GM18519 (cell line): ENCODE results near the gene QKI.
"Not testable (repeated sequence)": the region's sequence is repeated elsewhere in the genome, so short reads cannot be mapped to it uniquely, and the experiment has no call there.

Experiments
- ATAC-seq: cut with Tn5 transposase; IDR thresholded peaks from one replicate; pipeline ENCODE4 v1.9.1; 2021; ENCODE audit warnings: mild to moderate bottlenecking, moderate library complexity; ENCODE audit not compliant: unreplicated experiment, low FRiP score

Gene QKI

DNA sequence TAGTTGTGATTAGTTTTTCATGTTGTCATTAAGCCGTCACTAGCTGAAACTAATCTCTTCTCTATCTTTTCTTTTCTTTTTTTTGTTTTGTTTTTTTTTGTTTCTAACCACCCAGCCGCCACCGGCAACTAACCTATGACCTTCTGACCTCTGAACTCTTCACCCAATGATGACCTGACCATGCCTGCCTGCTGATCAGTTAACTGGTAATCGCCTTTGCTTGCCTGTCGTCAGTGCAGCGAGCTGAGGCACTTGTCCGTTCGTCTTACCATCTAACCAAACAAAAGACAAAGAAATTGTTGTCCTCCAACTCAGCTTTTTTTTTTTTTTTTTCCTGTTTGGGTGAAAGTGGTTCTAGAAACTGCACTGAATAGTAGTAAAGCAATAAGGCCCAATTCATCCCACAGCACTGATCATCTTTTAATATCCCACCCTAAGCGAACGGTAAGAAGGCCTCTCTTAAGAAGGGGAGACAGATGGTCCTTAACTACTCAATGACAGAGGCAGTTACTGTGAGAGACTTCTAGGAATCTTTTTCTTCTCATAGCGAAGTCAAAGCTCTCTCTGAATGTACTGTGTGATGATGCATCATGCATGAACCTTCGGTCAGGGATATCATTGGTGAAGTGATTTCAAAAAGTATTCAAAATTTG is 156.2 kb downstream of the QKI start:
- no peak for ATAC-seq

DNA sequence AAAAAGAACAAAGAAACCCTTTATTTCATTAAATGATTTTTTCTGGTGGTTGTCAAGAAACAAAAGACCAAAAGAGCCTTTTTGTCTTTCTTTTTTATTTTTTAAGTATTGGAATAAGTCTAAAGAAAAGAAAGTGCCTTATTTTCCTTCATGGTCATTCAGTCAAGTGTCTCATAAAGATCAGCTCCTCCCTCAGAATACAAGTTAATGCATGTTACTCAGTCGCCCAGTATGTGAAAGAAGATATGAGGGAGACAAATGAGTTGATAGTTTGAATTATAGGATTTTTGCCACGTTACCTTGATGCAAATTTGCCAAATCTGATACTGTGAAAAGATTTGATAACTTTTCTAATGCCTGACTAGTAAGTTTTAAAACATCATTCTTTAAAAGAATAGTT is 157.2 kb downstream of the QKI start:
- no peak for ATAC-seq

DNA sequence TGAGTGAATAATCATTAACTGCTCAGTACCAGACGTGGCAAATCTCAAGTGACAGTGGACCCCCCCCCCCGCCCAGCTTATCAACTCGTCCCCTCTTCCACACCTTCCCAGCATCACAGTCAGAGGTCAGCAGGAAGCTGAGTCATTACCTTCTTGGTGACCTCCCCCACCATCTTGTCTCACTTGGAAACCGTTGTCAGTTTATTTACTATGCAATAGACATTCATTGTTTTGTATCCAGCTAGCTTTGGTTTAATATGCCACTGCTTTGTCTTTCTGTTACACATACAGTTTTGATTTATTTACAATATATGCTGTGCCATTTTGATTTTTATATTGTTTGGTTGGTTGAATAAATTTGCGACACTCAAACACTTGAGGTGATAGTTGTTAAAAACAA is 158.1 kb downstream of the QKI start:
- ATAC-seq = no peak

DNA sequence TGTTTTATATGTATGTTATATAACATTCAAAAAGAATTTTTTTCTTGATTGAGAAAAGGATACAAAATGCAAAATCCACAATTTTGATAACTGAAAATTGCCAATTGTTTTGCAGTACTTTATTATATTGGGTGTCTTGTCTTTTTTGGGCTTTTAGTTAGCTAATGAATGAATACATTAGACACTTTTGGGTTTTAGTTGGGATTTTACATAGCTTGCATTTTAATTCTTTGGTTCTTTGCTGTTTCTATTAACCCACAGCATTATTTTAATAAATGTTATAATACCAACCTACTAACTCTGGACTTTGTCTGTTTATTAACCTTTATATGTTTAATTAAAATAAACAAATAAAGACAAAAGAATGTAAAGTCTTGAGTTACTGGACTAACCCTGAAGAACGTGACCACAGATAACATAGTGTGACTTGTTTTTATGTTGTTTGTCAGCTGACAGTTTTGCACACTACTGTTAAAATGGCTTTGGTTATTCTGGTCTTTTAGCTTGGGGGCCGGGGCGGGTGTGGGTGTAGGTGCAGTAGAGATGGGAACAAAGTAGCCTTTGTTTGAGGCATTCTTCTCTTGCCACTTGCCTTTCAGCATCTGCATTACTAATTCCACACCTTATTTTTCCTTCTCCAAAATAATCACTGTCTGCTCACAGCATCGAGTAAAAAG is 159.1 kb downstream of the QKI start:
- ATAC-seq = no peak

DNA sequence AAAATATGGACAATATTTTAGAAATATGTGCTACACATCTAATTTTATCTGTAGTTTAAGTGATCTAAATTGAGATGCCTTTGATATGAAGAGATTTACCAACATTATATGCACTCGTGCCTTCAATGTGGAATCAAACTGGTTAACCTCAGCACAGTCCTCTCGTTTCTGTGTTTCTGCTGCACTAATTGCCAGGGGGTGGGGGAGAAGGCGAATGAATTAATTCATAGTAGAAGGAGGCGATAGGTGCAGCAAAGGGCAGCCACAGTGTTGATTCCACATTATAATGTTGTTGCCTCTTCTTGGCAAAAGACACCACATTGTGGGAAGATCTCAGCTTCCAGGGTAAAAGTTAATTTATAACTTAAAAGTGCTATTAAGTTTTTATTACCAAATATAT is 161.6 kb downstream of the QKI start:
- ATAC-seq = no peak

DNA sequence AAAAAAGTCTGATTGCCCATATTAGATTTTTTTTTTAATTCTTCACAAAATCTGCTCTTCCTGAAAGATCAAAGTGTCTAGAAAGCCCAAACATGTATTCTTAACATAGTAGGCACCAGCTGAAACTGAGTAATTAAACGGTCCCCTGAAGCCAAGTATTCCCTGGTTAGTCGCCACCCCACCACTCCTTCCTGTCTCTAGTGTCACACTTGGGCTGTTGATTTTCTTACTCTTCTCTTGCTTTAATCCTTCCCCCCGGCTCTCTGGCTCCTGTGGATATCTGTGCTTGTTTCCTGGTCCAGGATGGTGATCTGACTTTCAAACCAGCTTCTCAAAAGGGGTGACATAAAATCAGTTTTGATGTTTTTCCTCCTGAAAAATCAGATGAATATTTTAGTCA is 162.9 kb downstream of the QKI start:
- no peak for ATAC-seq

DNA sequence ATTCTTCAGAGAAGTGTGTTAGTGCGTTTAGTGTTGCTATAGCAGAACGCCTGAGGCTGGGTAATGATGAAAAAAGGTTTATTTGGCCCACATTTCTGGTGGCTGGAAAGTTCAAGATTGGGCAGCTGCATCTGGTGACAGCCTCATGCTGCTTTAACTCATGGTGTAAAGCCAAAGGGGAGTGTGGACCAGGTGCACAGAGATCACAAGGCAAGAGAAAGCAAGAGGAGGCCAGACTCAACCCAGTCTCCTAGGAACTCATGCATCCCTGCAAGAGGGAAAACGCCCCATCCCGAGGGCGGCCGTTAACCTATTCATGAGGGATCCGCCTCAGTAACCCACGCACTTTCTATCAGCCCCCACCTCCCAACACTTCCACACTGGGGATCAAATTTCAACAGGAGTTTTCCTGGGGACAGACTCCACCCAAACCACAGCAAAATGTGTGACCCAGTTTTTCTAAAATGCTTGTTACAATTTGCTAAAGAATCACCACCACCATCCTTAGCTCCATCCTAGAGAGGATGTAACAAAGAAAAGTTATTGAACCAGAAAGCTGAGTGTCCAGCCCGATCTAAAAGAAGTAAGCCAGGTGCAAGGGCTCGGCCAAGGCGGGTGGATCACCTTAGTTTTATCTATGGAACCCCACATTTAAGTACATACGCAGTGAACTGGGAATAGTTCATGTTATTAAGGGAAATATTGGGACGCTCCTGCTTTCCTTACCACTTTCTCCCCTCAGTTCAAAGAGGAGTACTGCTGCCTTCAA is 164.8 kb downstream of the QKI start:
- ATAC-seq = no peak

DNA sequence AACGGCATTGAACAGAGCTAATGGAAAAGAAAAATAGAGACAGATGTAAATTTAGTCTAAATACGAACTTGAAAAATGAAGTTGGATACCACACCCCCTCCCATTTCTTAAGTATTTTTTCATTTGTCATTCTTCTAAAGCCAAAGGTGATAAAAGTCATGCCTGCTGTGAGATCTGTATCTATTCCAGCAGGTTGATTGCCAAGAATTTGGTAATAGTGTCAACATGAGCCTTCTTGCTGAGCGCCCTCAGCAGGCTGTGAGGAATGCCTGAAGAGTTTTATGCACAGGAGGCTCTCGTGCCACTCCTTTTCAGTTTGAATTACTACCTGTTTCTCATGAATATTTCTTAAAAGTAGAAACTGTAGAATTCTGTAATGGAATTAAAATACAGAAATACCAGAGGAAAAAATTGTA is 165.4 kb downstream of the QKI start:
- no peak for ATAC-seq

DNA sequence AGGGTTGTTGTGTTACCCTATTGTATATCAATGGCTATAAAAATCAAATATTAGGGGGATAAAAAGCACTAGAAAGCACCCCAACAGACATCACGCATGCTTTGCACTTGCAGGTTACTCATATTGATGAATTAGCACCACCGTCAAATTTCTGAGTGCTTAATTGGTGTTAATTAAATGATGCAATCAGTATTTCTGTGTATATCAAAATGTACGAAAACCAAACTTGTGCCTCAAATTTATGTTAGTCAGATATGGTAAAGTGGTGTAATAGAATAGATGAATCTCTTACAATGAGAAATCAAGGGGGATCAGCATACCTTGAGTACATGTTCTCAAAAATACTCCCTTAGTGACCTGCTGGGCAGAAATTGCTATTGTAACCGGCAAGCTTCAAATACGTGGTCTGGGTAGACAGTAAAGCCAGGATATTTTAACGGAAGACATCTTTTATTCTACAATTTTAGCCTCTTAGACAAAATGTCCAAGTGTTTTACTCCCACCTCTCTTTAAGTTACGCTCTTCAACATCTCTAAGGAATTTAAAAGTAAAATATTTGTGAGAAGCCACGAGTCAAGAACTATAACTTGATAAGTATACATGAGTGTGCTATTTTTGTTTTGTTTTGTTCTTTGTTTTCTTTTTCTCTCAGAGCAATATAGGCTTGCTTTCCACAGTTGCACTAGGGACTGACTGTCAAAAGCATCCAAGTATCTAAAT is 166.0 kb downstream of the QKI start:
- no peak for ATAC-seq

DNA sequence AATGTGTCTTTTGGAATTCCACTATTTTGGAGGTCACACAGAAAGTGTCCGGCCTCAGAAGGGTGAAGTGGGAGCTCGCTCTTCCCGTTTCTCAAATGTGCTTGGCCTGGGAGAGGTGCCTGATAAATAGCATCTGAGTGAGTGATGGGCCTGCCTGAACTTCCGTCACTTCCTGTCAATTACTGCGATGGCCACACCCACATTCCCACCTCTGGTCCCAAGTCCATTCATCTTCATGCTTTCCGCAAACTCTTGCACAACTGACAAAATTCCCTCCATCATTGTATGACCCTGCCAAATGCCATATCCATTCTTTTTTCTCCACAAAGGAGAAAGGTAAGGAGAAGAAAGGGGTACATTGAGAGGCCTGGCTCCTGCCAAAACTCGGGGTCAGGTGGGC is 169.0 kb downstream of the QKI start:
- no peak for ATAC-seq

DNA sequence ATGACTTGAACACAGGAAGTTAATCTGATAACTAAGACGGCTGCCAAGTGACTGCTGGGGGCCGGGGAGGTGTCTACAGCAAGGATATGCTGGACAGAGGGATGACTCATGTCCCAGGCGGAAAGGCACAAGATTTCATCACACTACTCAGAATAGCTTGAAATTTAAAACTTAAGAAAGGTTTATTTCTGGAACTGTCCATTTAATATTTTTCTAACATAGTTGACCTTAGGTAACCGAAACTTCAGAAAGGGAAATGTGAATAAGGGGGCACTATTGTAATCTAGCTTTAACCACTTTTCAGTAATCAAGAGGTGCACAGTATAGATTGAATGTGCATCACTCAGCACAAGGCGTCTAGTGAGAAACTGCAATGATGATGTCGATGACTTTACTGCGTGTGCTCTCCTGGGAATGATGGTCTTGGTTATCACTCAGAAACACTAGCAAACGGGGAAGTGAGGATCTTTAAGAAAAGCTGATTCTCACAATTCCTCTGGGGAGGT is 171.5 kb downstream of the QKI start:
- no peak for ATAC-seq

DNA sequence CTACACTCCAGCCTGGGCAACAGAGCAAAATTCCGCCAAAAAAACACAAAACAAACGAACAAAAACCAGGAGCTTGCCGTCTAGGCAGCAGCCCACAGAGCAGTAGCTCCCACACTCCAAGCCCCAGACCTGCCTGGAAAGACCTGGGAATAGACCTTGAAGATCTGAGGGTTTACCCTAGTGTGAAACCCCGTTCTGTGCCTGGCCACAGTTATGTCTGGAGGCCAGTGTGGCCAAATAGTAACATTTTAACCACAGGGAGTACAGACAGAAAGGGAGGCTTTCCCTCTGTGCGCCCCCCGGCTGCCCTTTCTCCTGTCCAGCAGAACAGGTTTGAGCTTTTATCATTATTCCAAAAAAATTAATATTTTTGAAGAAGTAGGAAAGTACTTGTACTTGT is 172.4 kb downstream of the QKI start:
- no peak for ATAC-seq

DNA sequence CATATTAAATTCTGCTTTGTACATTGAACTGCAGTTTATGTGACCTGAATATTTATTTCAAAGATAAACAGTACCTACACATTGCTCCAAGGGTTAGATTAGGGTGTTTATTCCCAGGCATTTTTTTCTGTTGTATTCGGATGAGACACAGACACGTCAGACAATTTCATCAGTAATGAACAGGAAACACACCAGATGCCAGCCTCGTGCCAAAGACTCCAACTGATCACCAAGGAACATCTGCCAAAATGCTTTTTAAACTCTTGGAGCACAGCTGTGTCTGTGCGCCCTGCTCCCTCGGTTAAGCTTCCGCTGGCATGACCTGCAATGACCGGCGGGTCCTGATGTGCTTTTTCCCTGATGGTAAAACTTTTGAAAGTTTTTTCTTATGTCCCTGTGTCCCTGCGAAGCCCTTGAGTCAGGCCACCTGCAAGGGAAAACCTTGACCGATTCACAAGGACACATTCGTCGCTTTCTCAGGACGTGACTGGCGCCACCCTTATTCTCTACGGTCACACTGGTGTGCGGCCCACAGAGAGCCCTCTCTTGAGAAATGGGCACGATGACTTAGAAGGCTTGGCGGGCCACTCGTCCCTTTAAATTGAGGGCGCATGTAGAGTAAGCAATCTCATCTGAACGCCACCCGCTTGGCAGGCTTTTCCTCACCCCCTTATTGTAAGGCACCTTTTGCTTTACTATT is 173.9 kb downstream of the QKI start:
- no peak for ATAC-seq

DNA sequence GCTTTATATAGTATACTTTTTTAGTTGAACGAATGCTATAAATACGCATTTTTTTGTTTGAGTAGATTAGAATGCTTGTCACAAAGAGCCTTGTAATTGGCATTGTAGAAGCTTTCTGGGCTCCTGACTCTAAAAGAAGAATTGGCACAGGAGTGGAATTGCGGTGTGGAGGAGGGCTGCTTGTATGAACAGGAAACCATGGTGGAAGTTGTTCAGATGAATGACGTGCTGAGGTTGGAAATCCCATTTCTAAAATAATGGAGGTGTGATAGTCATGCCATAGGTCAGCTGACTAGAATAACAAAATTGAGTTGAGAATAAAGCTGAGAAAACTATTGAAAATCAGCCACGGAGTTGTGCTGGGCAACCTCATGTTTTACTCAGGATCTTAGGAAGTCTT is 174.9 kb downstream of the QKI start:
- ATAC-seq = no peak

DNA sequence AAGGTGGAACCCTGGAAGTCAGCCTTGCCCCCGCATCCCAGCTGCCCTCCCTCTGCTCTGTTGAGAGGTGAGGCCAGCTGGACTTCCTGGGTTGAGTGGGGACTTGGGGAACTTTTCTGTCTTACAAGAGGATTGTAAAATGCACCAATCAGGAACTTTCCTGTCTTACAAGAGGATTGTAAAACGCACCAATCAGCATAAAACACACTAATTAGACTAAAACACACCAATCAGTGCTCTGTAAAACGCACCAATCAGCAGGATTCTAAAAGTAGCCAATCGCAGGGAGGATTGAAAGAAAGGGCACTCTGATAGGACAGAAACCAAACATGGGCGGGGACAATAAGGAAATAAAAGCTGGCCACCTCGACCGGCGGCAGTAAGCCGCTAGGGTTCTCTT is 175.6 kb downstream of the QKI start:
- not testable (repeated sequence) for ATAC-seq

DNA sequence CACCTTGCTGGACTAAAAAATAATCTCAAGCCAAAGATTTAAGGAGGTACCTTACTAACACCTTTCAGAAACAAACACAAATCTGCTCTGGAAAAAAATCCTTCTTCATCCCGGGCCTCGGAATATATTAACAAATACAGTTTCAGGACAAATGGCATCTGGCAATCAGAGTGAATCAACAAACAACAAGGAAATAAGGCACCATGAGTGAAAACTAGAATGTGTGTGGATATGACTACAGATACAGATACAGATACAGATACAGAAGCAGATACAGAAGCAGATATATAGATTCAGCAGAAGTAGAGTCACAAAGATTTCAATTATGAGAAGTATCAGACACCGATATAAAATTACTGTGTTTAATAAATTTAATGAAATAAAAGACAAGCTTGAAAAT is 178.4 kb downstream of the QKI start:
- ATAC-seq = no peak

DNA sequence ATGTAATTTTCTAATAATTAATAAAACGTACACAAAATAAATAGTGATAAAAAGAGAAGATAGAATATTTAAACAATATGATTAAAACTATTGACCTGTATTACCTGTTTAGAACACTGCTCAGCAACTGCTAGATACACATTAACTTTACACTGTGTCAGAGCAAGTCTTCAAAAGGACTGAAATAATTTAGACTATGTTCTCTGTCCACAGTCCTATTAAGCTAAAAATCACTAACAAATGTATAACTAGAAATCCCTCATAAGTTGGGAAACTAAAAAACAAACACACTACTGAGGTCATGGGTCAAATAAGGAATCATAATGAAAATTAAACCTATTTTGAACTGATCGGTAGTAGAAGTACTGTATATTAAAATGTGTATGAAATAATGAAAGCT is 181.7 kb downstream of the QKI start:
- no peak for ATAC-seq

DNA sequence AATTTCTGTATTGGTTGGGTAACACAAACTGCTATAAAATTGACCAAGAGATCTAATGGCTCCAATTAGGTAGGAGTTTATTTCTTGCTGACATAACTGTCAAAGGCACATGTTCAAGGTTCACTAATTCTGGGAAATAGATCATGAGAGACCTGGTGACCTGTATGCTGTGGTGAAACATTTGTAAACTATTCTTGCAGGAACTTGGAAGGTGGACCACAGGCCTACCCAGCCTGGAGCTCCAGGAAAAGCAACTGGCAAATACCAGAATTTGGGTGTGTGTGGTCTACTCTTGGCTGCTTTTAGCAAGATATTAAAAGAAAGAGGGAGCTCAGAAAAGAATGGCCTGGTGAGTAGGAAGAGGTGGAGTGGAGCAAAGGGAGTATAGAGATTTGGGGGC is 184.6 kb downstream of the QKI start:
- ATAC-seq = no peak

DNA sequence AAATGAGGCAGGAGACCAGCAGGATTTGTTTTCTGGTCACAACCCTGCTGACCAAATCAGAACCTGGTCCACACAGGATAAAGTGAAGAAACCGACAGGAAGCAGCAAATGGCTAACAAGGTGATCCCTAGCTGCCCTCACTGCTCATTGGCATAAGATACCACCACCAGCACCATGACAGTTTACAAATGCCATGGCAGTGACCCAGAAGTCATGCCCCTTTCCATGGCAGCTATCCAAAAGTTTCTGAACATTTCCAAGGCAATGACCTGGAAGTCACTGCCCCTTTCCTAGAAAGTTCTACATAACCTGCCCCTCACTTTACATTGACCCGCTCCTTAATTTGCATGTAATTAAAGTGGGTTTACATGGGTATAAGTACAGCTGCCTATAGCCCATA is 185.2 kb downstream of the QKI start:
- ATAC-seq = no peak

DNA sequence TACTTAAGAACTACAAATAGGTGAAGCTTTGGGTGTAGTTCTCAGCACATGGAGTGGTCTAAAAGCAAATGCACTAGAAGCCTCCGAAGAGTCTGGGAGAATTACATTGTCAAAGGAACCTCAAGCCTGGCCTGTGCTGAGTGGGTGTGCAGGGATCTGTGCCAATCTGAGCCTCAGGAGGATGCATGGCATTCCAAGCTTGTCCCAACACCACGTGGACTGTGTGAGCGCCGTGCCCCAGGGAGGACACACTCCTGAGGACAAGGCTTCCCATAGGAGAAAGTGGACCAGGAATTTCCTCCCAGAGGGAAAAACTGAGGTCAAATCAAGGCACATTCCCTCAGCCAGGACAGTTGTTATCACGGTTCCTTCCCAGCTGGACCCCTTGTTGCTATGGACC is 185.8 kb downstream of the QKI start:
- no peak for ATAC-seq
